Erythroblast (primary cell): ENCODE data around the gene POU6F2.

ENCODE experiments used
- GATA1 ChIP-seq: IDR thresholded peaks from 2 replicates; pipeline ENCODE4 v1.6.1; 2011; ENCODE audit warnings: low read depth, mild to moderate bottlenecking, control low read depth, low read length, moderate library complexity
- POLR2A ChIP-seq: IDR thresholded peaks from 2 replicates; pipeline ENCODE4 v1.6.1; 2011; ENCODE audit warnings: mild to moderate bottlenecking, low read length

DNA sequence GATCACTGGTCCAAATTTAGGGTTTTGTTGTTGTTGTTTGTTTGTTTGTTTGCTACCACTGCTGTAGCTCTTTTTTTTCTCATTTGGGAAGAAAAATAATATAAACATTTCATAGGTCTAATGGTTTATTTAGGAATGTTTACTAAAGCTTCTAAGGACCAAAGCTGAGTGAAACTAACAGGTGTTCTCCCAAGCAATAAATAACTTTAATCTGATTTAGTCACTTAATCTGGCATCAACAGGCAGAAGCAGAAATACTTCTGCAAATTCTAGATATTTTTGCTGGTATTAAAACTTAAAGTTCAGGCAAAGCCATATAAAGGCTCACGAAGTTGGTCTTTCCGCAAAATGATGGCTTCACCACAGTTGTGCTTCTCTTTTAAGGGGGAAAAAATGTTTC is 444.0 kb downstream of the POU6F2 start:
- TF ChIP-seq POLR2A: no peak
- TF ChIP-seq GATA1: no peak
